Measurements from ENCODE around the gene PRKAR1B. TPM values are rescaled to one million over a fixed set of nuclear protein-coding genes. Genes with fewer than 3 reads are reported as not detected.
A peak's percentile ranks its signal among the peaks of the same experiment; 100 is the strongest.

PRKAR1B gene
- total RNA-seq, 4 donors from 2014 or later = 1.2 to 12.5 (median 3.6) TPM

DNA sequence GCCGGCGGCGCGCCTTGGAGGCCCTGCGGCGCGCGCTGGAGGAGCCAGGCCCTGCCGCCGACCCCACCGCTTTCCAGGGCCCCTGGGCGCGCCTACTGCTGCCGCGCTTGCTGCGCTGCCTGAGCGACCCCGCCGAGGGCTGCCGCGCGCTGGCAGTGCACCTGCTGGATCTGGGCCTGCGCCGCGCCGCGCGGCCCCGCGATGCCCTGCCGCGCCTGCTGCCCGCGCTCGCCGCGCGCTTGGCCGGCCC lies 302 bp downstream of the PRKAR1B start:
- in situ Hi-C loops (cut with MboI; ENCODE audit: low sequenced_read_pairs in 4 of 4) (no loop called here), intact Hi-C loops (cut with DNase I; ENCODE audit: low total_unique reads) (no loop called here)
- Histone ChIP-seq H3K4me3 (peak overlapping the region; percentile 66 to 80 (median 76)), H3K9me3 (no peaks in the 10 kb centered on the region), H3K4me1 (peaks cover 26 to 41% of the 10 kb centered on the region in 2 donors), H3K27ac (peak overlapping the region; percentile 84 to 89 (median 86)), H3K36me3 (no peaks in the 10 kb centered on the region), H3K27me3 (no peaks in the 10 kb centered on the region)
- TF ChIP-seq POLR2A (IDR thresholded peaks at IDR 0.05) = no peak
- TF ChIP-seq, protein P1, sequence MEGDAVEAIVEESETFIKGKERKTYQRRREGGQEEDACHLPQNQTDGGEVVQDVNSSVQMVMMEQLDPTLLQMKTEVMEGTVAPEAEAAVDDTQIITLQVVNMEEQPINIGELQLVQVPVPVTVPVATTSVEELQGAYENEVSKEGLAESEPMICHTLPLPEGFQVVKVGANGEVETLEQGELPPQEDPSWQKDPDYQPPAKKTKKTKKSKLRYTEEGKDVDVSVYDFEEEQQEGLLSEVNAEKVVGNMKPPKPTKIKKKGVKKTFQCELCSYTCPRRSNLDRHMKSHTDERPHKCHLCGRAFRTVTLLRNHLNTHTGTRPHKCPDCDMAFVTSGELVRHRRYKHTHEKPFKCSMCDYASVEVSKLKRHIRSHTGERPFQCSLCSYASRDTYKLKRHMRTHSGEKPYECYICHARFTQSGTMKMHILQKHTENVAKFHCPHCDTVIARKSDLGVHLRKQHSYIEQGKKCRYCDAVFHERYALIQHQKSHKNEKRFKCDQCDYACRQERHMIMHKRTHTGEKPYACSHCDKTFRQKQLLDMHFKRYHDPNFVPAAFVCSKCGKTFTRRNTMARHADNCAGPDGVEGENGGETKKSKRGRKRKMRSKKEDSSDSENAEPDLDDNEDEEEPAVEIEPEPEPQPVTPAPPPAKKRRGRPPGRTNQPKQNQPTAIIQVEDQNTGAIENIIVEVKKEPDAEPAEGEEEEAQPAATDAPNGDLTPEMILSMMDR (IDR thresholded peaks at IDR 0.05 in 4 of 5, conservative IDR thresholded peaks at IDR 0.05 in 1 of 5) = no peak
- DNase-seq (no peak), ATAC-seq (peak; percentile 4 to 15)

DNA sequence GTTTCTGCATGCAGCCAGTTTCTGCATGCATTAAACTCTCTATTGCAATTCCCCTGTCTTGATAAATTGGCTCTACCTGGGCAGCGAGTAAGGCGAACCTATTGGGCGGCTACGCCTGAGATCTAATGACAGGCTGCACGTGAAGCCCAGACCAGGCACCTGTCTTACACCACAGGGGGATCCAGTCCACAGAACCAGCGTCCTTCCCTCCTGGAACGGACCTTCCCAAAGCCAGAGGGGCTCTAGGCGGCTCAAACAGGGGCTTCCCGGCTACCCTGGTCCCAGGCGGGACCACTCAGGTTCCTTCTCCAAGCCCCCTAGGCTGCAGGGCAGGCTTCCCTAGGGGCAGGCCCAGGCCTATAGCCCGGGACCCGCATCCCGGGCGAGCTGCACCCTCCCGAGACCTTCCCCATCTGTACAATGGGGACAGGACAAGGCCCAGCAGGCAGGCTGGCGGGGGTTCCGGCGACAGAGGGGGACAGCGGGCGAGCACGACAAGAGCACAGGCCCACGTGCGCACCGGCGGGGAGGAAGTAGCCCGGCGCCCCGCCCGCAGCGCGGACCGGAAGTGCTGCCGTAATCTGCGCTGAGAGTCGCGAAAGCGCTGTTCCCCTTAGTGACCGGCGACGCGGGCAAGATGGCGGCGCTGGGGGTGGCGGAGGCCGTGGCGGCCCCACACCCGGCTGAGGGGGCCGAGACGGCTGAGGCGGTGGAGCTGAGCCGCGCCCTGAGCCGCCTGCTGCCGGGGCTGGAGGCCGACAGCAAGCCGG lies 812 bp downstream of the PRKAR1B start, which contains the start of gene DNAAF5:
TSS of gene DNAAF5 (plus strand) at position 616 of the 770 bp plus-strand sequence. CDS start at position 638, 22 bp downstream.
- intact Hi-C loops (cut with DNase I; ENCODE audit: low total_unique reads) = no loop called here
- H3K27ac ChIP-seq = peak within 1 kb of the TSS; percentile 84 to 89 (median 86)

DNA sequence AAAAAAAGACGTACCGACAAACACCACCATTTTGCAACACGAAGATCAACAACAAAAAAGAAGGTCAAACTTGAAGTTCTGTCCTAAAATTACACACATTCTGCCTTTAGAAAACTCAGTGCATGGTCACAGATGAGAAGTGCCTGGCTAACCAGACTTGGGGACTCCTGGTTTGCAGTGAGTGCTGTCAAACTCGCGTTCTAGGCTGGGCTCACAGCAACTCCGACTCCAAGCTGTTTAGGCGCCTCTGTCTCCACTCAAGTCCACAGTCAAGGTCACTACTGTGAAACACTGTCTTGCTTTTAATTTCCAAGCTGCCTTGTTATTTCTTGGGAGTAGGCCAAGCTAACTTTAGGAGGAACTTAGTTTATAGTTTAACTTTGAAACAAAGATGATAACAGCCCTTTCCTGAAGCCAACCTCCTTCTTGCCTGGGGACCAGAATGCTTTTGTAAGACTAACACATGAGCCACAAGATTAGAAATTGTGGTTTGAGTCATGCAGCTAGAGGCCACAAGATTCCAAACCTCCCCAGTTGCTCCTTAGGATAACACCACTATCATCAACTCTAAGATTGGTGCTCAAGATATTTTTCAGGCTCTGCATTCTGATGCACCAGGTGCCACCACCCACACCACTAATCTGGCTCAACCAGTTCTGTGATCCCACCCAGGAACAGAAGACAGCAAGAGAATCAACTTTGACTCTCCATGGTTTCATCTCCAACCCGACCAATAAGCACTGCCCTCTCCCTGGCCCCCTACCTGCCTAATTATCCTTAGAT lies 1.7 kb downstream of the PRKAR1B start:
- H3K27ac ChIP-seq = no peak overlapping the region
- in situ Hi-C loops (cut with MboI; ENCODE audit: low sequenced_read_pairs in 4 of 4) = no loop called here
- H3K4me1 ChIP-seq = peaks cover 15 to 27% of the 10 kb centered on the region in 2 donors
- no peaks in the 10 kb centered on the region for H3K9me3 ChIP-seq
- TF ChIP-seq, protein P1 (IDR thresholded peaks at IDR 0.05 in 4 of 5, conservative IDR thresholded peaks at IDR 0.05 in 1 of 5) = no peak
- no peak for TF ChIP-seq POLR2A (IDR thresholded peaks at IDR 0.05)
- H3K27me3 ChIP-seq = no peaks in the 10 kb centered on the region
- no peaks in the 10 kb centered on the region for H3K36me3 ChIP-seq
- ATAC-seq (no peak), DNase-seq (no peak)
- peak overlapping the region; percentile 66 to 80 (median 76) for H3K4me3 ChIP-seq
- intact Hi-C loops (cut with DNase I; ENCODE audit: low total_unique reads) = no loop called here

More for the DNA sequence above, 812 bp downstream of the PRKAR1B start, which contains the start of gene DNAAF5:
- Histone ChIP-seq H3K27me3 (no peaks in the 10 kb centered on the region), H3K9me3 (no peaks in the 10 kb centered on the region), H3K4me1 (peaks cover 21 to 36% of the 10 kb centered on the region in 2 donors), H3K36me3 (no peaks in the 10 kb centered on the region), H3K4me3 (peak within 1 kb of the TSS; percentile 66 to 80 (median 76))
- DNase-seq (peak; percentile 64 to 78), ATAC-seq (peak; percentile 86 to 89)
- TF ChIP-seq, protein P1 (IDR thresholded peaks at IDR 0.05 in 4 of 5, conservative IDR thresholded peaks at IDR 0.05 in 1 of 5) = no peak
- TF ChIP-seq POLR2A (IDR thresholded peaks at IDR 0.05) = peak; percentile 15 to 45
- in situ Hi-C loops (cut with MboI; ENCODE audit: low sequenced_read_pairs in 4 of 4) = no loop called here

DNA sequence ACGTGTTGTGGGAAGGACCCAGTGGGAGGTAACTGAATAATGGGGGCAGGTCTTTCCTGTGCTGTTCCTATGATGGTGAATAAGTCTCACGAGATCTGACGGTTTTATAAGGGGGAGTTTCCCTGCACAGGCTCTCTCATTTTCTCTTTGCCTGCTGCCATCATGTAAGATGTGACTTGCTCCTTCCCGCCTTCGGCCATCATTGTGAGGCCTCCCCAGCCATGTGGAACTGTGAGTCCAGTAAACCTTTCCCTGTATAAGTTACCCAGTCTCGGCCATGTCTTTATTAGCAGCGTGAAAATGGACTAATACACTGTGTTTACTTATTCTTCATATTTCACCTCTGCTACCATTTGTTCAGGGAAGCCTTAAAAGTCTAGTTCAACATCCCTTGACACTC lies 2.8 kb downstream of the PRKAR1B start:
- Histone ChIP-seq H3K4me1 (peaks cover 14 to 21% of the 10 kb centered on the region in 2 donors), H3K27me3 (no peaks in the 10 kb centered on the region), H3K9me3 (no peaks in the 10 kb centered on the region), H3K27ac (no peak overlapping the region), H3K4me3 (no peak overlapping the region), H3K36me3 (no peaks in the 10 kb centered on the region)
- ATAC-seq (no peak), DNase-seq (no peak)
- TF ChIP-seq, protein P1 (IDR thresholded peaks at IDR 0.05 in 4 of 5, conservative IDR thresholded peaks at IDR 0.05 in 1 of 5) = no peak
- TF ChIP-seq POLR2A (IDR thresholded peaks at IDR 0.05) = no peak
- in situ Hi-C loops (cut with MboI; ENCODE audit: low sequenced_read_pairs in 4 of 4) = no loop called here
- intact Hi-C loops (cut with DNase I; ENCODE audit: low total_unique reads) = no loop called here

Data from gastrocnemius medialis (tissue), 4 donors.